ENCODE data around the gene LARP4B. TPM values are rescaled to one million over a fixed set of nuclear protein-coding genes. Genes with fewer than 3 reads are reported as not detected.

The LARP4B gene
- total and polyA plus RNA-seq, 2 donors from 2014 or later: 12.9 to 96.6 TPM

- no peak for FAIRE-seq
- Histone ChIP-seq H3K9me3 (ENCODE audit: control insufficient read depth in 2 of 3, insufficient read depth in 1 of 3, low read length in 3 of 3) (no peaks in the 10 kb centered on the region), H3K4me3 (ENCODE audit: low read length in 3 of 3) (no peak overlapping the region), H3K27ac (ENCODE audit: low read depth in 2 of 2, low read length in 2 of 2) (no peak overlapping the region), H3K9ac (ENCODE audit: low read length in 3 of 3) (no peak overlapping the region), H3K27me3 (ENCODE audit: control insufficient read depth, insufficient read depth, low read length) (no peaks in the 10 kb centered on the region), H3K4me1 (ENCODE audit: control insufficient read depth in 2 of 3, insufficient read depth in 2 of 3, low read depth in 1 of 3, low read length in 3 of 3) (no peaks in the 10 kb centered on the region), H3K36me3 (ENCODE audit: control insufficient read depth in 2 of 3, insufficient read depth in 3 of 3, low read length in 3 of 3) (no peaks in the 10 kb centered on the region)
- intact Hi-C loops (cut with DNase I): no loop called here
- TF ChIP-seq CTCF (IDR thresholded peaks at IDR 0.05; ENCODE audit: borderline replicate concordance, extremely low read depth, insufficient read depth): no peak
- DNase-seq: no peak
Measured at GRCh38 chr10:962342-962741, 30.8 kb upstream of the LARP4B start.

- no peaks in the 10 kb centered on the region for H3K4me1 ChIP-seq (ENCODE audit: control insufficient read depth in 2 of 3, insufficient read depth in 2 of 3, low read depth in 1 of 3, low read length in 3 of 3)
- intact Hi-C loops (cut with DNase I): no loop called here
- no peak overlapping the region for H3K9ac ChIP-seq (ENCODE audit: low read length in 3 of 3)
- H3K27me3 ChIP-seq (ENCODE audit: control insufficient read depth, insufficient read depth, low read length): no peaks in the 10 kb centered on the region
- H3K9me3 ChIP-seq (ENCODE audit: control insufficient read depth in 2 of 3, insufficient read depth in 1 of 3, low read length in 3 of 3): no peaks in the 10 kb centered on the region
- H3K27ac ChIP-seq (ENCODE audit: low read depth in 2 of 2, low read length in 2 of 2): no peak overlapping the region
- H3K4me3 ChIP-seq (ENCODE audit: low read length in 3 of 3): no peak overlapping the region
- H3K36me3 ChIP-seq (ENCODE audit: control insufficient read depth in 2 of 3, insufficient read depth in 3 of 3, low read length in 3 of 3): no peaks in the 10 kb centered on the region
- DNase-seq (peak in 1 of 5 donors; percentile 39), FAIRE-seq (no peak)
- no peak for TF ChIP-seq CTCF (IDR thresholded peaks at IDR 0.05; ENCODE audit: borderline replicate concordance, extremely low read depth, insufficient read depth)
Measured at GRCh38 chr10:958856-959255, 27.4 kb upstream of the LARP4B start.

- H3K9ac ChIP-seq (ENCODE audit: low read length in 3 of 3): no peak overlapping the region
- no peak overlapping the region for H3K27ac ChIP-seq (ENCODE audit: low read depth in 2 of 2, low read length in 2 of 2)
- no peaks in the 10 kb centered on the region for H3K36me3 ChIP-seq (ENCODE audit: control insufficient read depth in 2 of 3, insufficient read depth in 3 of 3, low read length in 3 of 3)
- H3K4me3 ChIP-seq (ENCODE audit: low read length in 3 of 3): no peak overlapping the region
- intact Hi-C loops (cut with DNase I): no loop called here
- H3K4me1 ChIP-seq (ENCODE audit: control insufficient read depth in 2 of 3, insufficient read depth in 2 of 3, low read depth in 1 of 3, low read length in 3 of 3): no peaks in the 10 kb centered on the region
- DNase-seq: no peak
- no peaks in the 10 kb centered on the region for H3K9me3 ChIP-seq (ENCODE audit: control insufficient read depth in 2 of 3, insufficient read depth in 1 of 3, low read length in 3 of 3)
- TF ChIP-seq CTCF (IDR thresholded peaks at IDR 0.05; ENCODE audit: borderline replicate concordance, extremely low read depth, insufficient read depth): no peak
- no peaks in the 10 kb centered on the region for H3K27me3 ChIP-seq (ENCODE audit: control insufficient read depth, insufficient read depth, low read length)
- no peak for FAIRE-seq
Measured at GRCh38 chr10:958106-958505, 26.6 kb upstream of the LARP4B start.

- FAIRE-seq: no peak
- Histone ChIP-seq H3K27ac (ENCODE audit: low read depth in 2 of 2, low read length in 2 of 2) (no peak overlapping the region), H3K9ac (ENCODE audit: low read length in 3 of 3) (no peak overlapping the region), H3K36me3 (ENCODE audit: control insufficient read depth in 2 of 3, insufficient read depth in 3 of 3, low read length in 3 of 3) (no peaks in the 10 kb centered on the region), H3K9me3 (ENCODE audit: control insufficient read depth in 2 of 3, insufficient read depth in 1 of 3, low read length in 3 of 3) (no peaks in the 10 kb centered on the region), H3K4me1 (ENCODE audit: control insufficient read depth in 2 of 3, insufficient read depth in 2 of 3, low read depth in 1 of 3, low read length in 3 of 3) (no peaks in the 10 kb centered on the region), H3K27me3 (ENCODE audit: control insufficient read depth, insufficient read depth, low read length) (no peaks in the 10 kb centered on the region), H3K4me3 (ENCODE audit: low read length in 3 of 3) (no peak overlapping the region)
- intact Hi-C loops (cut with DNase I): no loop called here
- DNase-seq: peak in 3 of 5 donors; percentile 22 to 52 (median 37)
- no peak for TF ChIP-seq CTCF (IDR thresholded peaks at IDR 0.05; ENCODE audit: borderline replicate concordance, extremely low read depth, insufficient read depth)
Measured at GRCh38 chr10:955820-956217, 24.3 kb upstream of the LARP4B start.

Data from kidney (tissue), 14 donors.